NCI-H1436 treated with DMSO at 0.1 percent for 48 hours (cell line): ENCODE results near the gene OPTC.

ENCODE experiments used
- DNase-seq: peaks from one replicate; lab custom pipeline; 2025; lab: John Stamatoyannopoulos, UW

OPTC gene

DNA sequence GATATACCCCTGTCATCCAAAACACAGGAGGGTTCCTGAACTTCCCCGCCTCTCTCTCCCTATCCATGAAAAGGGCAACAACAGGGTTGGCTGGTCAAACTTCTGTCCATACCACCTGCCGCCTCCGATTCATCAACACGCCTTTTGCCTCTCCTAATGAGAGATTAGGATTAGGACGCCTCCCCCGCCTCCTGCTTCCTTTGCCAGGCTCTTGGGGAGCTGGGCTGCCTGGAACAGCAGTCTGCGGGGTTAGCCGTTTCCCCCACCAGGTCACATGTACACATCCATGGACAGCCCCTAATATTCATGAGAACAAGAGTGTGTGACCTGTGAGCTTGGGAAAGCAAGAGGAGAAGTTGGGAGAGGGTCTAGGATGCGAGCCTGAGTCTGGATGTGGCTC lies 2.3 kb upstream of the OPTC start:
- no peak for DNase-seq

GRCh38 chr1:203492082-203492747 lies 1.7 kb upstream of the OPTC start:
- no peak for DNase-seq

DNA sequence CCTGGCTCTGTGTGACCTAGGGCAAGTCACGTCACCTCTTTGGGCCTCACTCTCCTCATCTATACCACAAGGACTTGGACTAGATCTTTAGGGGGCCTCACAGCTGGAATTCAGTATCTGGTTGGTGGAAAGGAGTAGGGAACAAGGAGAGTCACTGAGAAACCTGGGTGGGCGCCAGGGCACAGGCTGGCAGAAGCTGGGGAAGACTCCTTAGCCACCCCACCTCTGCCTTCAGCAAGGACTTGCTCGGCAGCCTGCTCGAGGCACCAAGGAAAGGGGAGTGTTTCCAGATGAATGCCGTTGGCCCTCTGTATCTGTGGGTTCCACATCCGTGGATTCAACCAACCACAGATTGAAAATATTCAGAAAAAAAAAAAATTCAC lies 1.2 kb upstream of the OPTC start:
- DNase-seq: no peak

- no peak for DNase-seq
Observed at GRCh38 chr1:203495845-203496244, 1.9 kb downstream of the OPTC start.

DNA sequence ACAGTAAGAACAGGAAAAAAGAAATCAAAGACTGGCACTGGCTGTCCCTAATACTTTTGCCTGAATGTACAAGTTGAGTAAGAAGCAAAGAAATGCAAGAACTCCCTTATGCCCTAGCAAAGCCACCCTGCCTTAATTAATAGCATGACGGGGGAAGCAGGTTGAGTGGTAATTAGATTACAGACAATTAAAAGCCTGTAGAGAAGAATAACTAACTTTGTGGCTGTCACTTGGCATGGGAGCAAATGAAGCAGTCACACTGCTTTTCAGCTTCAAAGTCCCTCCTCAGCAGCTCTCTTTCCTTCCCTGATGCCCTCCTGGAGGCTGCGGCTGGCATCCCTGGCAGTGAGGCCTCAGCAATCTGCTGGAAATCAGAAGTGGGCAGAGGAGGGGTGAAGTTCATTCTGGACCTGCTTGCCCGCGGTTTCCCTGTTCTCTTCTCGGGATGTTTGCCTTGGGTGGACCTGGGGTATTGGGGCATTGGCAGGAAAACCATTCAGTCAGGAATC lies 3.4 kb downstream of the OPTC start:
- DNase-seq: no peak

DNA sequence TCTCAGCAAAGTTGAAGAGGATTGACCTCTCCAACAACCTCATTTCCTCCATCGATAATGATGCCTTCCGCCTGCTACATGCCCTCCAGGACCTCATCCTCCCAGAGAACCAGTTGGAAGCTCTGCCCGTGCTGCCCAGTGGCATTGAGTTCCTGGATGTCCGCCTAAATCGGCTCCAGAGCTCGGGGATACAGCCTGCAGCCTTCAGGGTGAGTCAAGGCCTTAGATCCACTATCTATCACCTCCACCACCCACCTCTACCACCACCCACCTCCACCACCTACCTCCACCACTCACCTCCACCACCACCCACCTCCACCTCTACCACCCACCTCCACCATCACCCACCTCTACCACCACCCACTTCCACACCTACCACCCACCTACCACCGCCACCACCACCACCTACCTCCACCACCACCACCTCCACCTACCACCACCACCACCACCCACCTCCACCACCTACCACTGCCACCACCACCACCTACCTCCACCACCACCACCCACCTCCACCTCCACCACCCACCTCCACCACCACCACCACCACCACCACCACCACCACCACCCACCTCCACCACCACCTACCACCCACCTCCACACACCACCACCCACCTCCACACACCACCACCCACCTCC lies 5.8 kb downstream of the OPTC start:
- DNase-seq: no peak

GRCh38 chr1:203500279-203500678 lies 6.3 kb downstream of the OPTC start:
- no peak for DNase-seq

DNA sequence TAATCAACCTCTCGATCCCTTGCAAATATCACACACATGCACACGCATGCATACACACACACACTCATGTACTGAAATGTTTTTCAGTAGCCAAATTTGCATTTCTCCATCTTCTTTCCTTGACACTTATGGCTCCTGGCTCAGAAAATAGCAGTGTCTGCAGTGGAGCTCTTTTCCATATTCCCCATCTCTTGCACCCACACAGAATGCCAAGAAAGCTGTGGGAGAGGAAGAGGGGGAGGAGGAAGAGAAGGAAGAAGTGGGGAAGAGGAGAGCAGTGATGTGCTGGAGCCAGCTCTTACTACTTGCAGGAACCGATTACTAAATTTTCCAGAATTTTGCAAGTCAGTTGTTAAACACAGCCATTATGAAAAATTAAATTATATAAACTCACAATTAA lies 9.9 kb downstream of the OPTC start:
- no peak for DNase-seq

GRCh38 chr1:203504400-203505250 lies 10.7 kb downstream of the OPTC start:
- DNase-seq: no peak

DNA sequence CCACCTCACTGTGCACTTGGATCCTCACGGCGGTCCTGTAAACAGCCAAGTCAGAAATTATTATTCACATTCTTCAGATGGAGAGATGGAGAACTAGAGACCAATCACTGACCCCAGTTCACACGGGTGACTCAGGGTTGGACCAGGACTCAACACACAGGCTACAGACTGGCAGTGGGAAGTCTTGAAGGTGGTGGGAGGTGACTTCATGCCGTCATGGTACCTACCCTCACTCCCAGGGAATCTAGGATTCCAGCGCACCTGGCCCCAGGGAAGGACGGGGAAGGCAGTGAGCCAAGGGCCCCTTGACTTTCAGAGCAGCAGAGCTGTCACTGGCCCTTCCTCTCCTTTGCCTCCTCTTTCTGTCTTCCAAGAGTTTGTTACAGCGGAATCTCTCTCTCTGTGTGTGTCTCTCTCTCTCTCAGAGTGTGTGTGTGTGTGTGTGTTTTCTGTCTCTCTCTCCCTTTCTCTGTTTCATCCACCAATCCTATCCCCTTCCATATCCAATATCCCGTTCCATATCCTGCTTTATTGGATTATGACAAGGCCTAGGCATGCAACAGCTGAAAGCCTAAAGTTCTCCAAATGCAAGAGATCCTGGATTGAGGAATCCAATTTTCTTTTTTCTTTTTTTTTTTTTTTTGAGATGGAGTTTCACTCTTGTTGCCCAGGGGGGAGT lies 11.7 kb downstream of the OPTC start:
- DNase-seq: no peak

DNA sequence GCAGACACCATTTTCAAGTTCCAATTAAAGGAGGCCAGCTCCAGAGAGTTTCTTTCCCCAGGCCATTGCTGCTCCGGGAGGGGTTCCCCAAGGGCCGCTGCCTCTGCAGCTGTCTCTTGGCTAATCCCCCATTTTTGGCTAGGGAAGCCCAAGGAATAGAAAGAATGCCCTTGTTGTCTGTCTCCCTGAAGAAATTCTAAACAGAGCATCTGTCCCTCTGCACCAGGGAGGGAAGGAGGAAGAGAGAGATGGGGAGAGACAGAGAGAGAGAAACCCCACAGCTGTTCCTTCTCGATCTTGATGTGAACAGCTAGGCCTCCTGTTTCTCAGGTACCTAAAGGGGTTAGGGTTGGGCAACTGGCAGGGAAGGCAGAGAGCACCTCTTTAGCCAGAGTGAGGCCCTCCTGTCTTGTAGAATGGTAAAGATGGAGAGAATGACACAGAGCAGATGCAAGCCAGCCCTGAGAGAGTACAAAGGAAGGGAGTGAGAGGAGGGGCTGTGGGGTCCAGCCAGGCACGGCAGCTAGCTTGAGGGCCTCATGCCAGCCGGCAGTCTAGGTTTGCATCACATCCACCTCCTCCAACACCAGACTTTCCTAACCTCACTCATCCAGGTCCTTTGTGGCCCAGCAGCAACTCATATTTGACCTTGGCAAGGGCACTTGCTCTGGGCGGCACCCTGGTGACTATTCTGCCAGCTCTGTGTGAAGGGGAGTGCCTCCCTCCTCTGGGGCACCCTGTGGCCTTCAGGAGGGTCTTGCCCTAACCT lies 13.1 kb downstream of the OPTC start:
- no peak for DNase-seq

- no peak for DNase-seq
Observed at GRCh38 chr1:203507759-203508158, 13.8 kb downstream of the OPTC start.

- no peak for DNase-seq
Observed at GRCh38 chr1:203508463-203509073, 14.6 kb downstream of the OPTC start.

- DNase-seq: no peak
Observed at GRCh38 chr1:203509135-203509534, 15.2 kb downstream of the OPTC start.

GRCh38 chr1:203511513-203511912 lies 17.6 kb downstream of the OPTC start:
- no peak for DNase-seq

- DNase-seq: no peak
Observed at GRCh38 chr1:203511930-203512329, 18.0 kb downstream of the OPTC start.

DNA sequence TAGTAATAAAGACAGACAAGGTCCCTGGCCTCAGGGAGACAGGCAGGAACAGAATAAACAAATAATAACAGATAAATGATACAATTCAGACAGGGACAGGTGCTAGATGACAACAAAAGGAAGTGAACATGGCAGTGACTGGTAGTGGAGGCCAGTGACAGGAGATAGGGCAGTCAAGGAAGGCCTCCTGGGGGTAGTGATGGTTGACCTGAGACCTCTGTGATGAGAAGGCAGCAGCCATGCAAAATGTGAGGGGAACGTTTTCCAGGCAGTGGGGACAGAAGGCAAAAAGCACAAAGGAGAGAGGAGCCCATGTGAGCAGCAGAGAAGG lies 18.5 kb downstream of the OPTC start:
- no peak for DNase-seq

DNA sequence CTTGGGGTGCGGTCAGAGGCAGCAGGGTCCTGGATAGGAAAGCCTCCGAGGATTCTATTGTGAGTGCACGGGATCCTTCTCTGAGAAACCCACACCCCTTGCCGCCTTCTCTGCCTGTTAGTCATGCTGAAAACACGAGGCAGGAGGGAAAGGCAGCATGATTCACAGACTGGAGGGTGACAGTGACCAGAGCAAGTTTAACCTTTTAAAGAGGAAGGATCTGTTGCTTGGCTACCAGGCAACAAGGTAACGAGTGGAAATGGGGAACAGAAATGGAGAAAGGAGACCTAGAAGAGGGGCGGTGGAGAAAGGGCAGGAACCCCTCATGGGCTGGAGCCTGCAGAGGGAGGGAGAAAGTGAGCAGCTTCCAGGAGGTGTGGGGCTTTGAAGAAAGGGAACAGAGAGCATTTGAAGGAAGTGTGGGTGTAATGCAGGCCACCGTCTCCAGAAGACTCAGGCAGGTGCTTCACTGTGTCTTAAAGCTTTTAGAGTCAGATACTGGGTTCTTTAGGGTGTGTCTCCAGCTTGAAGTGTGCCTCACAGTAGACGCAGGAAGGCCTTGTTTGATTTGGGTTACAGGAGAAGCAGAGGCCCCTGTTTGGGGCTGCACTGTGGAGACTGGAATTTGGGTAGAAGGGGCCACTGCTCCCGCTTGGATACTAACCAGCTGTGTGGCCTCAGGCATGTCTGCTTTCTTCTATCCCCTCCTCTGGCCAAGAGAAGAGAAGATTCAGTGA lies 19.1 kb downstream of the OPTC start:
- DNase-seq: no peak

- no peak for DNase-seq
Observed at GRCh38 chr1:203513585-203514031, 19.7 kb downstream of the OPTC start.

DNA sequence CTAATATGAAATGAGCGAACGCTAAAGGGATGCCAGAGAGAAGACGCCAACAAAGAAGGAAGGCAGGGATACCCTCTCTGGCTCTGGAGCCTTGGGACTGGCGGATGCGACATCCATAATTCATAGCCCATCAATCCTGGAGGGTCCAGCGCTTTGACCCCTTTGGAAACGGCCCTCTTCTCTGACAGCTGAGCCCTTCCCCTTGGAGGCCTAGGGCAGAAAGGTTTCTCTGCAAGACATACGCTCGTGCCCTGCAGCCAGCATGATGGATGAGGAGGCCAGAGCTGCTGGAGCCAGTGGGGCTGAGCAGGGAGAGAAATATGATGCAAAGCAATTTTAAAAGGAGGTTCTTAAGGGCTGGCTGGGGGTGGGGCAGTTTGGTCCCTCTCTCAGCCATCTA lies 22.2 kb downstream of the OPTC start:
- DNase-seq: no peak

DNA sequence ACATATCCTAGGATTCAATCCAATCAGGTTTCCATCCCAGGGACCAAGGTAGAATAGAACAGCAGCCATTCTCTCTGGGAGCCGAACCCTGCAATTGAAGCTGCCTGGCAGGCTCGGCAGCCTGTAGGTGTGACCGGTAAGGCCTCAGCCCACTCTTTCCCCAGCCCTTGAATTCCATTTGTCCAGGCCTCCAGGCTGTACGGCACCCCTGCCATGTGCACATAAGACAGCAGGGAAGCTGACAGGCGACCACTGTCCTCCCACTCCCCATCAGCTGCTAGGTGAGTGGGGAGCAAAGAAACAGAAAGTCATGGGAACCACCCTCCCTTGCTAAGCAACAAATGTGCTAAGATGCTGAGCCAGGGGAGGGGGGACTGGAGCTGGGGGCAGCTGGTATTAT lies 23.0 kb downstream of the OPTC start:
- no peak for DNase-seq
